Panc1 (cell line): ENCODE results near the gene ABCC4. TPM values are rescaled to one million over a fixed set of nuclear protein-coding genes. Genes with fewer than 3 reads are reported as not detected.
"Not testable (repeated sequence)": the region's sequence is repeated elsewhere in the genome, so short reads cannot be mapped to it uniquely, and the experiment has no call there.

ENCODE experiments used
- ATAC-seq: fragments of 200-7000 bp; cut with Tn5 transposase; 2 replicates; pipeline ENCODE4 v1.9.1; 2020; ENCODE audit warnings: mild to moderate bottlenecking, moderate library complexity
- BruUV-seq: library from RNA; stranded (reverse); fragments of 400-500 nt; replicated peaks from 2 replicates; lab custom pipeline; 2021; lab: Mats Ljungman, UMichigan
- CTCF ChIA-PET: fragments of 300-600 bp; sonication (Branson Sonifier 250); formaldehyde crosslinking; loops from one replicate; lab custom pipeline; 2022; ENCODE audit warnings: antibody characterized with exemption; lab: Charles Lee
- POLR2A ChIA-PET: fragments of 300-600 bp; sonication (Branson Sonifier 250); formaldehyde crosslinking; loops from one replicate; lab custom pipeline; 2022; ENCODE audit warnings: antibody characterized with exemption; lab: Charles Lee
- DNase-seq: peaks from one replicate; pipeline ENCODE4 v3.0.0-alpha.2; 2010; ENCODE audit warnings: low read depth, low spot score
- H3K27ac ChIP-seq: 2 replicates; pipeline ENCODE4 v1.5.1; 2011; ENCODE audit warnings: mild to moderate bottlenecking, low read length, inconsistent platforms
- H3K27me3 ChIP-seq: fragments of 200-500 bp; sonication (Bioruptor generic); 2 replicates; pipeline ENCODE4 v1.6.0; 2014; ENCODE audit warnings: low read length, inconsistent platforms; ENCODE audit not compliant: control insufficient read depth, insufficient read depth
- H3K36me3 ChIP-seq: fragments of 200-500 bp; sonication (Bioruptor generic); 2 replicates; pipeline ENCODE4 v1.5.1; 2014; ENCODE audit warnings: inconsistent platforms, mild to moderate bottlenecking, low read length, moderate library complexity; ENCODE audit not compliant: control insufficient read depth, insufficient read depth
- H3K4me1 ChIP-seq: 2 replicates; pipeline ENCODE4 v1.5.1; 2011; ENCODE audit warnings: inconsistent platforms, mild to moderate bottlenecking, low read length, moderate library complexity; ENCODE audit not compliant: control insufficient read depth, insufficient read depth
- H3K4me3 ChIP-seq, 2 experiments: 2 replicates each; pipeline ENCODE4 v1.5.1; 2011 to 2012; ENCODE audit warnings: low read depth in 2 of 2, low read length in 2 of 2, mild to moderate bottlenecking in 2 of 2, inconsistent platforms in 1 of 2, moderate library complexity in 1 of 2
- H3K9me3 ChIP-seq: fragments of 200-500 bp; sonication (Bioruptor generic); 2 replicates; pipeline ENCODE4 v1.5.1; 2014; ENCODE audit warnings: low read depth, mild to moderate bottlenecking, inconsistent platforms, low read length, moderate library complexity; ENCODE audit not compliant: control insufficient read depth, insufficient read depth
- POLR2AphosphoS5 ChIP-seq: IDR thresholded peaks from 2 replicates; pipeline ENCODE4 v1.6.1; 2012; ENCODE audit warnings: mild to moderate bottlenecking, low read depth, low read length, moderate library complexity
- SIN3A ChIP-seq: IDR thresholded peaks from 2 replicates; pipeline ENCODE4 v1.6.1; 2012; ENCODE audit warnings: low read depth, mild to moderate bottlenecking, low read length, moderate library complexity, borderline replicate concordance; ENCODE audit not compliant: insufficient read depth
- TCF7L2 ChIP-seq: IDR thresholded peaks from 2 replicates; pipeline ENCODE4 v1.6.1; 2011; ENCODE audit warnings: mild to moderate bottlenecking, low read depth, low read length, inconsistent platforms
- in situ Hi-C: cut with HindIII; loops from 2 replicates; pipeline ENCODE4 v1.10.0; 2016; ENCODE audit warnings: low sequenced_read_pairs, low pct_unique_long_range_greater_than_20kb
- intact Hi-C: fragments of 100-400 bp; cut with micrococcal nuclease; formaldehyde crosslinking; loops from one replicate; pipeline ENCODE4 v1.10.0; 2022; ENCODE audit not compliant: unreplicated experiment
- total RNA-seq: library from RNA; stranded (reverse); gene quantifications from one replicate; pipeline ENCODE4 v1.2.1, GENCODE V29; 2021; ENCODE audit not compliant: unreplicated experiment
- TF ChIP-seq, protein P1 (sequence below): fragments of 450-650 bp; IDR thresholded peaks from 2 replicates; pipeline ENCODE4 v1.5.1; 2017; ENCODE audit warnings: mild to moderate bottlenecking
- TF ChIP-seq, protein P2 (sequence below), 2 experiments: IDR thresholded peaks; 2 replicates each; pipeline ENCODE4 v1.6.1; 2011 to 2012; ENCODE audit warnings: low read depth in 2 of 2, control low read depth in 1 of 2, low read length in 1 of 2, mild to moderate bottlenecking in 1 of 2, moderate library complexity in 1 of 2; ENCODE audit not compliant: insufficient read depth in 1 of 2

Gene ABCC4
- total RNA-seq, 1 experiment from 2014 or later: 69.3 TPM

DNA sequence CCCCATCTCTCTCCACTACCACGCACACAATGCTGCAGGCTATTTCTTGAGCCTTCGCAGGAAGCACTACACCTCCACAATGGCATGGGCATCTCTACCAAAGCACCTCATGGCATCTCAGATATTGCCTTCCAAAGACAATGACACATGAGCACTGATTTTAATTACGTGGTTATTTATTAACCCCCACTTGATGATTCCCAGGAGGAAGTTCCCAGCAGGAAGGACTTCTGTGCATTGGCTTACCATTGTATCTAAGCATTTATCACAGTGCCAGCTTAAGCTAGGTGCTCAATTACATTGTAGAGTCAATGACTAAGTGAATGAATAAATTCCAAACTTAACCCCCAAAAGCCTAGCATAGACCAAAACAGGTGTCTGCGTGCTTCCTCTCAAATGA is 101.4 kb downstream of the ABCC4 start:
- intact Hi-C loops: no loop called here
- H3K4me3 ChIP-seq: no peak overlapping the region
- BruUV-seq: no TSS peak
- DNase-seq (no peak), ATAC-seq (no peak)
- POLR2A ChIA-PET: no interaction called here
- no peaks in the 10 kb centered on the region for H3K27me3 ChIP-seq
- 0 out of 2 replicates have a peak overlapping the region, but pooled peaks have one; percentile 29 for H3K27ac ChIP-seq
- in situ Hi-C loops: no loop called here
- H3K9me3 ChIP-seq: no peaks in the 10 kb centered on the region
- H3K36me3 ChIP-seq: no peaks in the 10 kb centered on the region
- H3K4me1 ChIP-seq: no peaks in the 10 kb centered on the region
- TF ChIP-seq, protein P1, sequence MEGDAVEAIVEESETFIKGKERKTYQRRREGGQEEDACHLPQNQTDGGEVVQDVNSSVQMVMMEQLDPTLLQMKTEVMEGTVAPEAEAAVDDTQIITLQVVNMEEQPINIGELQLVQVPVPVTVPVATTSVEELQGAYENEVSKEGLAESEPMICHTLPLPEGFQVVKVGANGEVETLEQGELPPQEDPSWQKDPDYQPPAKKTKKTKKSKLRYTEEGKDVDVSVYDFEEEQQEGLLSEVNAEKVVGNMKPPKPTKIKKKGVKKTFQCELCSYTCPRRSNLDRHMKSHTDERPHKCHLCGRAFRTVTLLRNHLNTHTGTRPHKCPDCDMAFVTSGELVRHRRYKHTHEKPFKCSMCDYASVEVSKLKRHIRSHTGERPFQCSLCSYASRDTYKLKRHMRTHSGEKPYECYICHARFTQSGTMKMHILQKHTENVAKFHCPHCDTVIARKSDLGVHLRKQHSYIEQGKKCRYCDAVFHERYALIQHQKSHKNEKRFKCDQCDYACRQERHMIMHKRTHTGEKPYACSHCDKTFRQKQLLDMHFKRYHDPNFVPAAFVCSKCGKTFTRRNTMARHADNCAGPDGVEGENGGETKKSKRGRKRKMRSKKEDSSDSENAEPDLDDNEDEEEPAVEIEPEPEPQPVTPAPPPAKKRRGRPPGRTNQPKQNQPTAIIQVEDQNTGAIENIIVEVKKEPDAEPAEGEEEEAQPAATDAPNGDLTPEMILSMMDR: no peak
- TF ChIP-seq, protein P2, sequence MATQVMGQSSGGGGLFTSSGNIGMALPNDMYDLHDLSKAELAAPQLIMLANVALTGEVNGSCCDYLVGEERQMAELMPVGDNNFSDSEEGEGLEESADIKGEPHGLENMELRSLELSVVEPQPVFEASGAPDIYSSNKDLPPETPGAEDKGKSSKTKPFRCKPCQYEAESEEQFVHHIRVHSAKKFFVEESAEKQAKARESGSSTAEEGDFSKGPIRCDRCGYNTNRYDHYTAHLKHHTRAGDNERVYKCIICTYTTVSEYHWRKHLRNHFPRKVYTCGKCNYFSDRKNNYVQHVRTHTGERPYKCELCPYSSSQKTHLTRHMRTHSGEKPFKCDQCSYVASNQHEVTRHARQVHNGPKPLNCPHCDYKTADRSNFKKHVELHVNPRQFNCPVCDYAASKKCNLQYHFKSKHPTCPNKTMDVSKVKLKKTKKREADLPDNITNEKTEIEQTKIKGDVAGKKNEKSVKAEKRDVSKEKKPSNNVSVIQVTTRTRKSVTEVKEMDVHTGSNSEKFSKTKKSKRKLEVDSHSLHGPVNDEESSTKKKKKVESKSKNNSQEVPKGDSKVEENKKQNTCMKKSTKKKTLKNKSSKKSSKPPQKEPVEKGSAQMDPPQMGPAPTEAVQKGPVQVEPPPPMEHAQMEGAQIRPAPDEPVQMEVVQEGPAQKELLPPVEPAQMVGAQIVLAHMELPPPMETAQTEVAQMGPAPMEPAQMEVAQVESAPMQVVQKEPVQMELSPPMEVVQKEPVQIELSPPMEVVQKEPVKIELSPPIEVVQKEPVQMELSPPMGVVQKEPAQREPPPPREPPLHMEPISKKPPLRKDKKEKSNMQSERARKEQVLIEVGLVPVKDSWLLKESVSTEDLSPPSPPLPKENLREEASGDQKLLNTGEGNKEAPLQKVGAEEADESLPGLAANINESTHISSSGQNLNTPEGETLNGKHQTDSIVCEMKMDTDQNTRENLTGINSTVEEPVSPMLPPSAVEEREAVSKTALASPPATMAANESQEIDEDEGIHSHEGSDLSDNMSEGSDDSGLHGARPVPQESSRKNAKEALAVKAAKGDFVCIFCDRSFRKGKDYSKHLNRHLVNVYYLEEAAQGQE (IDR thresholded peaks at IDR 0.05; ENCODE audit: insufficient read depth in 1 of 2, low read depth in 2 of 2, low read length in 1 of 2): no peak
- no peak for TF ChIP-seq SIN3A
- TF ChIP-seq TCF7L2: no peak
- no peak for TF ChIP-seq POLR2AphosphoS5
- CTCF ChIA-PET: no interaction called here

DNA sequence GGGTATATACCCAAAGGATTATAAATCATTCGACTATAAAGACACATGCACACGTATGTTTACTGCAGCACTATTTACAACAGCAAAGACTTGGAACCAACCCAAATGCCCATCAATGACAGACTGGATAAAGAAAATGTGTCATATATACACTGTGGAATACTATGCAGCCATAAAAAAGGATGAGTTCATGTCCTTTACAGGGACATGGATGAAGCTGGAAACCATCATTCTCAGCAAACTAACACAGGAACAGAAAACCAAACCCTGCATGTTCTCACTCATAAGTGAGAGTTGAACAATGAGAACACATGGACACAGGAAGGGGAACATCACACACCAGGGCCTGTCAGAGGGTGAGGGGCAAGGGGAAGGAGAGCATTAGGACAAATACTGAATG is 102.6 kb downstream of the ABCC4 start:
- BruUV-seq, CTCF ChIA-PET, in situ Hi-C loops, ATAC-seq, H3K9me3 ChIP-seq, H3K27ac ChIP-seq, H3K36me3 ChIP-seq, POLR2A ChIA-PET, H3K4me1 ChIP-seq, H3K27me3 ChIP-seq, DNase-seq, intact Hi-C loops, H3K4me3 ChIP-seq: not testable (repeated sequence)

DNA sequence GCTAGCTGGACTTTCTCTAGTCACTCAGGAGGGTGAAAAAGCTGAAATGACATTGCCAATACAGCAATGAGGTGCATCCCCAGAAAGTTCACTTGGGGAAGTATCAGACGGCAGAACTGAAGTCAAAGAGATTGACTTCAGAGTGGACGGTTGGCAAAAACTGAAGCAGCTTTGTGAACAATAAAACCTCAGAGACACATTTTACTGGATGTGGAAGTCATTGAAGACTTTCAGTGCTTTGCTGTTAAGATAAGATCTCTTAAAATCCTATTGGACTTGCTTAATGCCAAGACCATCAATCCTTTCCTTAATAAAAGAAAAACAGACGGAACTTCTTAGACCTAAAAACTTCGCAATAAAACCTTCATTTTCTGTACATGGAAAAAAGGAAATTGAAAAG is 103.7 kb downstream of the ABCC4 start:
- H3K4me1 ChIP-seq: peaks cover 10% of the 10 kb centered on the region
- intact Hi-C loops: no loop called here
- no peaks in the 10 kb centered on the region for H3K9me3 ChIP-seq
- DNase-seq: no peak
- no peak overlapping the region for H3K4me3 ChIP-seq
- no peaks in the 10 kb centered on the region for H3K27me3 ChIP-seq
- H3K27ac ChIP-seq: no peak overlapping the region
- no peaks in the 10 kb centered on the region for H3K36me3 ChIP-seq
- ChIA-PET POLR2A (no interaction called here), CTCF (no interaction called here)
- in situ Hi-C loops: no loop called here
- ATAC-seq: no peak
- BruUV-seq: no TSS peak
- TF ChIP-seq, protein P2 (IDR thresholded peaks at IDR 0.05; ENCODE audit: insufficient read depth in 1 of 2, low read depth in 2 of 2, low read length in 1 of 2): no peak
- TF ChIP-seq, protein P1: no peak
- TF ChIP-seq POLR2AphosphoS5: no peak
- TF ChIP-seq TCF7L2: no peak
- TF ChIP-seq SIN3A: no peak
